ENCODE data around the gene TRAPPC14.

Gene TRAPPC14

DNA sequence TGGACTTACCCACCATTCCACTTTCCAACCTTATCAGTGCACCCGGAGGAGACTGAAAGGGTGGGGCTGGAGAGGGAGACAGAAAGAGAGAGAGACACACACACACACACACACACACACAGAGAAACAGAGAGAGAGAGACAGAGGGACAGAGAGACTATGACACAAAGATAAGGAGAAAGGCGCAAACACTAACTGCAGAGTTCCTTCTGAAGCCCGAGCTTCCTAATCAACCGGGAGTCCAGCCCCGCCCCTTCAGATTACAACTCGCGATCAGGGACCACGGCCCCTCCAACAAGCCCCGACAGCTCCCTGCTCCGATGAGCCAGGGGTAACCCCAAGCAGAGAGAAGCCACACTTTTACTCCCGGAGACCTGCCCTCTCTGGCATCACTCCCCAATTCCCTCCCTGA, 9.4 kb upstream of the TRAPPC14 start:
- Histone ChIP-seq H3K27ac (ENCODE audit: poor library complexity, severe bottlenecking) (no peak overlapping the region), H3K9me3 (ENCODE audit: severe bottlenecking) (no peaks in the 10 kb centered on the region), H3K4me3 (ENCODE audit: severe bottlenecking) (peak overlapping the region; percentile 13), H3K4me1 (ENCODE audit: insufficient read depth, poor library complexity, severe bottlenecking) (peaks cover 7% of the 10 kb centered on the region), H3K27me3 (ENCODE audit: insufficient read depth, poor library complexity, severe bottlenecking) (no peaks in the 10 kb centered on the region), H3K36me3 (ENCODE audit: low read depth) (no peaks in the 10 kb centered on the region)
- no peak for DNase-seq (ENCODE audit: low spot score)
- TF ChIP-seq, protein P1, sequence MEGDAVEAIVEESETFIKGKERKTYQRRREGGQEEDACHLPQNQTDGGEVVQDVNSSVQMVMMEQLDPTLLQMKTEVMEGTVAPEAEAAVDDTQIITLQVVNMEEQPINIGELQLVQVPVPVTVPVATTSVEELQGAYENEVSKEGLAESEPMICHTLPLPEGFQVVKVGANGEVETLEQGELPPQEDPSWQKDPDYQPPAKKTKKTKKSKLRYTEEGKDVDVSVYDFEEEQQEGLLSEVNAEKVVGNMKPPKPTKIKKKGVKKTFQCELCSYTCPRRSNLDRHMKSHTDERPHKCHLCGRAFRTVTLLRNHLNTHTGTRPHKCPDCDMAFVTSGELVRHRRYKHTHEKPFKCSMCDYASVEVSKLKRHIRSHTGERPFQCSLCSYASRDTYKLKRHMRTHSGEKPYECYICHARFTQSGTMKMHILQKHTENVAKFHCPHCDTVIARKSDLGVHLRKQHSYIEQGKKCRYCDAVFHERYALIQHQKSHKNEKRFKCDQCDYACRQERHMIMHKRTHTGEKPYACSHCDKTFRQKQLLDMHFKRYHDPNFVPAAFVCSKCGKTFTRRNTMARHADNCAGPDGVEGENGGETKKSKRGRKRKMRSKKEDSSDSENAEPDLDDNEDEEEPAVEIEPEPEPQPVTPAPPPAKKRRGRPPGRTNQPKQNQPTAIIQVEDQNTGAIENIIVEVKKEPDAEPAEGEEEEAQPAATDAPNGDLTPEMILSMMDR (IDR thresholded peaks at IDR 0.05; ENCODE audit: poor library complexity, severe bottlenecking): no peak
- 0 out of 3 replicates have a peak, but pooled peaks have one; percentile 4 for ATAC-seq (ENCODE audit: low read depth)

DNA sequence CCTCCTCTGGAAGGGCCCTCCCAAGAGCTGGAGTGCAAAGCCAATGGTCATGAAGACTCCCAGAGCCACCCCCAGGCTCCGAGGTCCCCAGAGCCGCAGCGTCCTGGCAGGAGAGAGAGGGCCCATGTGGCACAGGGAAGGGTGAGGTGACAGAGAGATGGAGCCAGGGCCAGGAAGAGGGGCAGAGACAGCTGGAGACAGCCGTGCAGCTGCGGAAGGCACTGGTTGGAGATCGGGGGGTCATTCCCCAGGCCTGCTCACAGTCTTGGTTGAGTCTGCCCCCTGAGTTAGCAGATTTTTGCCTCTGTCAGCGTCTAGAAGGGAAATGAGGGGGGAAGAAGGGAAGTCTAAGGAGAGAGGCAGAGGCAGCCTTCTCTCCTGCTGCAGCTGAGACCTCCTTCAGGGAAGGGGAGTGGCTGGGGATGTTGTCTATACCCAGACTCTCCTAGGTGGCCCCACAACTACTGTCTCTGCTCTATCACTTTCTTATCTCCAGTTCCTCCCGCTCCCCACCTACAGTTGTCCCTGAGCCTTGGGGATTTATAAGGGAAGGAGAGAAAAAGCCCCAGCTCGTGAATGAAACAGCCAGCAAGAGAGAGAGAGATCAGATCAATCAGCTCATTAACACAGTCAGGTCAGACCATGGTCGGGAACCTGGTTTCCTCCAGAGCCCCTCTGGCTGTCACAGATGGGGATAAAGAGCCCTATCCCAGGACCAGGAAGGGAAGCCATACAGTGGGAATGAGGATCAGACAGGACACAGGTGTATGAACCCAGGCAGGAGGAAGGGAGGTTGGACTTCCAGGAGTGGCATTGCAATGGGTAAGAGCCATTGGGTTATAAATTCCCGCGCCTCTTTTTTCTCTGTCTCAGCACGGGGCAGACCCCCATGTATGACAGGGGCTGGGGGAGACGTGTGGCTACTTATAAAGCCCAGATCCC, 8.7 kb upstream of the TRAPPC14 start:
- ATAC-seq (ENCODE audit: low read depth): no peak
- H3K27me3 ChIP-seq (ENCODE audit: insufficient read depth, poor library complexity, severe bottlenecking): no peaks in the 10 kb centered on the region
- DNase-seq (ENCODE audit: low spot score): no peak
- peaks cover 10% of the 10 kb centered on the region for H3K4me1 ChIP-seq (ENCODE audit: insufficient read depth, poor library complexity, severe bottlenecking)
- H3K36me3 ChIP-seq (ENCODE audit: low read depth): no peaks in the 10 kb centered on the region
- no peaks in the 10 kb centered on the region for H3K9me3 ChIP-seq (ENCODE audit: severe bottlenecking)
- H3K4me3 ChIP-seq (ENCODE audit: severe bottlenecking): no peak overlapping the region
- TF ChIP-seq, protein P1 (IDR thresholded peaks at IDR 0.05; ENCODE audit: poor library complexity, severe bottlenecking): no peak
- H3K27ac ChIP-seq (ENCODE audit: poor library complexity, severe bottlenecking): no peak overlapping the region

DNA sequence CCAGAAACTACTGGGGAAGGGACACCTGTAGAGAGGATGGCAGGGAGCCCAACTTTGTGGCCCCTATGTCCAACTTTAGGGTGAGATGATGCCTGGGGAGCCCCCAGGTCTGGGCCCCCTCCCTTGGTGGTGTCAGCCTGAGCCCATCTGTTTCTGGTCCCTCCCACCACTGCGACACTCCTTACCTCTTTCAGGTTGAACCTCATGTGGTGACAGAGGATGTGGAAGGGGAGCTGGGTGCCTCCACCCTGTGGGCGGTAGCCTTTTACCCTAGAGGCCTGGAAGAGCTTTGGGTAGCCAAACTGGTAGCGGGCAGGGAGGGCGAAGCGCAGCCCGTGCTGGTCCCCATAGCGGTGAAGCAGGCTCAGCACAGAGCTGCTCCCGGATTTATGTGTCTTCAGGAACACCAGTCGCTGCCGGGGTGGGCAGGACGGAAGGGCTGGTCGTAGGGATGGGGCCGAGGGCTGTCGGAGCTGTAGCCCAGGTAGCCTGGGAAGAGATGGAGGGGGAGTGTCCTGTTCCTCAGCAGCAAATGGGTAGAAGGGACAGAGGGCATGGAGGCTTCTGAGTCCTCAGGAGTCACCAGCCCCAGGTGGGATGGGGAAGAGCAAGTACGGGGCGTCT, 7.9 kb upstream of the TRAPPC14 start:
- H3K4me1 ChIP-seq (ENCODE audit: insufficient read depth, poor library complexity, severe bottlenecking): peaks cover 10% of the 10 kb centered on the region
- H3K4me3 ChIP-seq (ENCODE audit: severe bottlenecking): no peak overlapping the region
- TF ChIP-seq, protein P1 (IDR thresholded peaks at IDR 0.05; ENCODE audit: poor library complexity, severe bottlenecking): no peak
- no peaks in the 10 kb centered on the region for H3K27me3 ChIP-seq (ENCODE audit: insufficient read depth, poor library complexity, severe bottlenecking)
- ATAC-seq (ENCODE audit: low read depth) (no peak), DNase-seq (ENCODE audit: low spot score) (no peak)
- H3K36me3 ChIP-seq (ENCODE audit: low read depth): no peaks in the 10 kb centered on the region
- H3K9me3 ChIP-seq (ENCODE audit: severe bottlenecking): no peaks in the 10 kb centered on the region
- H3K27ac ChIP-seq (ENCODE audit: poor library complexity, severe bottlenecking): no peak overlapping the region

DNA sequence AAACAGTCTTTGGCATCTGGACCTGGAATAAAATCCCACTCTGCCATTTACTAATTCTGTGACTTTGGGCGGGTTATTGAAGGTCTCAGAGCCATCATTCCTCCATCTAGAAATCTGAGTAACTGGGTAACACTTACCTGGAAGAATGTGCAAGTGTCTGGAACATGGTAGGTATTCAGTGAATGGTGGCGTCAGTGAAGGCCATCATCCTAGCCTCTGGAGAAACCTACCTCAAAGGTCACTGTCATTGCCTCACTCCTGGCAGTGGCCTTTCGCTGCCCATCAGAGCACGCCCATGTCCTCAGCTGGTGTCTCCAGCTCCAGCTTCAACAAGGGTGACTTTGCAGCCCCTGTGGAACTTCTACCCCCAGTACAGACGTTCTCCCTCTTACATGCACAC, 5.3 kb upstream of the TRAPPC14 start:
- H3K4me1 ChIP-seq (ENCODE audit: insufficient read depth, poor library complexity, severe bottlenecking): peaks cover 10% of the 10 kb centered on the region
- ATAC-seq (ENCODE audit: low read depth) (no peak), DNase-seq (ENCODE audit: low spot score) (no peak)
- TF ChIP-seq, protein P1 (IDR thresholded peaks at IDR 0.05; ENCODE audit: poor library complexity, severe bottlenecking): no peak
- no peaks in the 10 kb centered on the region for H3K36me3 ChIP-seq (ENCODE audit: low read depth)
- H3K9me3 ChIP-seq (ENCODE audit: severe bottlenecking): no peaks in the 10 kb centered on the region
- no peak overlapping the region for H3K4me3 ChIP-seq (ENCODE audit: severe bottlenecking)
- H3K27me3 ChIP-seq (ENCODE audit: insufficient read depth, poor library complexity, severe bottlenecking): no peaks in the 10 kb centered on the region
- peak overlapping the region; percentile 52 for H3K27ac ChIP-seq (ENCODE audit: poor library complexity, severe bottlenecking)
